Fibroblast of skin of scalp (primary cell): Measurements from ENCODE around the gene SCARF1.
A peak's percentile ranks its signal among the peaks of the same experiment; 100 is the strongest.

Experiments
- DNase-seq: peaks from one replicate; pipeline ENCODE4 v3.0.0-alpha.2; 2013

SCARF1 gene

DNA sequence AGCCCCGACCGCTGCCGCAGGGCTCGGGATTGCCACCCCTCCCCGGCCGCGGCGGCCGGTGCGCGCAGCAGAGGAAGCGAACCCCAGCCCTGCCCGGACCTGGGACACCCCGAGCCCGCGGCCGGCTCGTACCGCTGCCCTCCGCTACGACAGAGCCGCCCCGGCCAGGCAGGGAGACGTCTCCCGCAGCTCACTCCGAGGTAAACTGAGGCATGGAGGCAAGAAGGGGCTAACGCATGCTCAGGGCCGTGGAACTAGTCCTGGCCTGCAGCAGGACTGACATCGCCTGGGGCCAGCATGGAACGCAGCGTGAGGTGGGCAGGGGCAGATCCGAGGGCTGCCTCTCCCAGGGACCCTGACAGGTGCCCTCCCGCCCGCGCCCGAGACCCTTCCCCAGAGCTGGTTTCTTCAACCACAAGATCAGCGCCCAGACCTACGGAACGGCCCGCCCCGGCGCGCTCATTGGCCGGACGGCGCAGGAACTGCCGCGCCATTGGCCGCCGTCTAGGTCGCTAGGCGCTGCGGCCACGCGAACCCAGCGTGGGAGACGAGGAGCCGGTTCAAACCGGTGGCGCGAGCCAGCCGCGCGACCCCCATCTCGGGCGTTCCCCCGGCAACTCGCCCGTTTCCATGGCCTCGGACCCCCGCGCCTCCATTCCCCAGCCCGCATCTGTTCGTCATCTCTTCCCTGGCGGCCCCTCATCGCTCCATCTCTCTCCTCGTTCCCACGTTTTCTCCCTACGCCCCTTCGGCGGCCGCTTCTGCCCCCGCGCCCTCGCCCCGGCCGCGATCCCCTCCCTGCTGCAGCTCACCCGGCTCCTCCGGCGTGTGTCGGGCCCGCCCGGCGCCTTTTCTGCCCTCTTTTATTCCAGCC, 17.3 kb downstream of the SCARF1 start, which contains the start of gene SLC43A2:
TSS of gene SLC43A2 (minus strand) at position 853 of the 874 bp plus-strand sequence. CDS start 960 bp downstream, outside the sequence.
- peak; percentile 76 for DNase-seq

GRCh38 chr17:1627182-1627981, 18.1 kb downstream of the SCARF1 start:
- DNase-seq = no peak

- no peak for DNase-seq
Measured at GRCh38 chr17:1626333-1626732, 19.2 kb downstream of the SCARF1 start.

- DNase-seq = no peak
Measured at GRCh38 chr17:1625581-1625980, 20.0 kb downstream of the SCARF1 start.

GRCh38 chr17:1625053-1625452, 20.5 kb downstream of the SCARF1 start:
- no peak for DNase-seq

DNA sequence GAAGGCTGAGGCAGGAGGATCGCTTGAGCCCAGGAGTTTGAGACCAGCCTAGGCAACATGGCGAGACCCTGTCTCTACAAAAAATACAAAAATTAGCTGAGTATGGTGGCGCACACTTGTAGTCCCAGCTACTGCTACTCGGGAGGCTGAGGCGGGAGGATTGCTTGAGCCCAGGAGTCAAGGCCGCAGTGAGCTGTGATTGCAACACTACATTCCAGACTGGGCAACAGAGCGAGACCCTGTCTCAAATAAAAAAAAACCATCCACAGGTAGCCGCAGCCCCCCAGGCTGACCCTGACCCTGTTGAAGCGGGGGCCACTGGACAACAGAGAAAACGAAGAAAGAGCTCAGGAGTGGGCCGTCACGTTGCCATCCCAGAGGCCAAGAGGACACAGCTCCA, 20.9 kb downstream of the SCARF1 start:
- no peak for DNase-seq

DNA sequence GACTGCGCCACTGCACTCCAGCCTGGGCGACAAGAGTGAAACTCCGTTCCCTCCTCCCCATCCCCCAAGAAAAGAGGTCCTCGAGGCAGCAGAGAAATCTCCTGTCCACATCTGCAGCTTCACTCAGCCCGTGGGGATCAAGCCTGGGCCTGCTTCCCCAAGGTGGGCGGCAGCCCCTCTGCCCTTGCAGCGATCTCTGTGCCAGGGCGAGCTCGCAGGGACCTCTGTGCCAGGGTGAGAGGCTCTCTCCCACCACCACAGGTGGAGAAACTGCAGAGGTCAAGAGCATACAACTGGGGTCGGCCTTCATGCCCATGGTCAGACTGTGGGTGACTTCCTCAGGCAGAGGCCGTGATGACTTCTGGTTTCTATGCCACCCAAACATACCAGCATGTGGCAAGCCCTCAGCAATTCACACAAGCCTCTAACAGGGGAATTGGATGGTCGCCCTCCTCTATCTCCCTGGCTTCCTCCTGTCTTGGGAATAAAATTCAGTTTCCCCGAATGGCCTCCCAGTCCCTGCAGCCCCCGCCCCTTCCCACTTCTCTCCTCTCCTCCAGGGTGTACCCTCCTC, 22.4 kb downstream of the SCARF1 start:
- DNase-seq = no peak

GRCh38 chr17:1621273-1621954, 24.1 kb downstream of the SCARF1 start:
- no peak for DNase-seq

DNA sequence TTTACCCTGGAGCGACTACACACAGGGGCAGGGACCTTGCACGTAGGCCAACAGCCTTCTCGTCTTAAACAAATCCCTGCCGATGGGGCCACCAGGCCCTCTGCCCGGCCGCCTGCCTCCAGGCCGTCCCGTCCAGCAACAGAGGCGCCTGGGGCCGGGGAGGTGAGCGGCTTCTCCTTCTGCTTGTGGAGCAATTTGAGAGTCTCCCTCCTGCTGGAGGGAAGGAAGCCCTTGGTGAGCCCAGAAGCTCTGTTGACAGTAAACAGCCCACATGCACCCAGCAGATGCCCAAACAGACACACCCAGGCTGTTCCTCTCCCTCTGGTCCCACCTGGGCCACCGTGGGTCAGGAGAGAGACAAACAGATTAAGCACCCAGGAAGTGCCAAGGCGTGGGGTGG, 25.0 kb downstream of the SCARF1 start:
- DNase-seq = no peak

DNA sequence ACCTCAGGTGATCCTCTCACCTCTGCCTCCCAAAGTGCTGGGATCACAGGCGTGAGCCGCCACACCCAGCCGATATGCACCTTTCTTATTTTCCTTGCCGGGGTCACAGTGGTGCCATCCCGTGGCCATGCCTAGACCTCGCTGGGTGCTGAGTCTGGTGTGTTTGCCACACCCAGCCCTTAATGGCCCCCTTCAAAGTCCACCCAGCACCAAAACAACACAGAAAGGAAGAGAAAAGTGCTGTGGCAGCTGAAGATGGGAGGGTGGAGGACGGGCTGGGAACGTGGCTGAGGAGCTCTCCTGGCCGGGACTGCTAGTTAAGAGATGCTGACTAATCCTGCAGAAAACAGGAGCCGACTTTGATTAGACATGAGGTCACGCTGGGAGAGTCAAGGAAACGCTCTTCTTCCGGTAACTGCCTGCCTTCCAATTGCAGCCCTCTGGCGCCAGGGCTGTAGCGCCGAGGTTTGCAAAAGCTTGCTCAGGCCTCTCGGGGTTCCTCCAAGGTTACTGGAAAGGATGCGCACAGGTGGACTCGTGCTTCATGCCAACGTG, 27.8 kb downstream of the SCARF1 start:
- peak; percentile 28 for DNase-seq

DNA sequence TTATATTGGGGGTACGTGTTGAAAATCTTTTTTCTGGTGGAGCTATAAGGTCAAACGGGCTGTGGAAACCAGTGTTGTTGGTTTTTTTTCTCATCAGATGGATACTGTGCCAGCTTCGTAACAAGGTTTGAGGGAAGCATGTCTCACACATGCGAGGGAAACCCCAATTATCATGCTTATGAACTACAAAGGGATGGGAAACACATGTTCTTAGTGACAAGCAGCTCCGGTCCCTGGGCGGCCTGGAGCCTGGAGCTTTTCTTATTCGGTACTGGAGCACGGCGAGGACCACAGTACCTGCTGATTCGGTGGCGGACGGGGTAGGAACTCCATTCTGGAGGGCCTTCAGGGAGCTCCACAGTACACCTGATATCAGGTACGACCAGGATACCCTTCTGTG, 29.4 kb downstream of the SCARF1 start:
- no peak for DNase-seq

DNA sequence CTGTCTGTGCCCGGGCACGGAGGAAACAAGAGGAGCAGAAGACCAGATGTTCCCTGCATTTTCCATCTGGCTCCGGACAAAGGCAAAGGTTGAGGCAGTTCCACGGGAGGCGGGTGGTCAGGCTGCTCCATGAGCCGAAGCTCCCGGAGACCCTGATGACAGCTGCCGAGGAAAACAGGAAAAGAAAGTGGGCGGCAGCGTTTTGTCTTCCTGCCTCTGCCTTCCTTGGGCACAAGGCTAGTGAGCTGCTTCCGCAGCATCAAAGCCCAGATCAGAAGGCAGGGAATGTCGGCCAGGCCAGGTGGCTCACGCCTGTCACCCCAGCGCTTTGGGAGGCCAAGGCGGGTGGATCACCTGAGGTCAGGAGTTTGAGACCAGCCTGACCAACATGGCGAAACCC, 33.1 kb downstream of the SCARF1 start:
- DNase-seq = no peak

GRCh38 chr17:1611715-1612114, 33.8 kb downstream of the SCARF1 start:
- no peak for DNase-seq

DNA sequence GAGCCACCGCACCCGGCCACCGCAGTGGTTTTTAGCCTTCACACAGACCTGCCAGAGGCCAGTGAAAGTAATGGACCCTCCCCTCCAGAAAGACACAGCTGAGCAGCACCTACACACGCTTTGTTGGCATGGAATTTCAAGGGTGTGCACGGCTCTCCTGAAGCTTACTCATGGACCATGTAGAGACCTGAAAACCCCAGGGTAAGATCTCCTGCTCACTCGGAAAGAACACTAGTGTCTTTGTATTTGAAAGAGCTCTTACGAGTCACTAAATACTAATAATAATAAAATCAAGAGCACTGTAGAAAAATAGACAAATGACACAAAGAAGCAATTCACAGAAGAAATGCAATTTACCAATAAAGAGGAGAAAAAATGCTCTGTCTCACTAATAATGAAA, 36.9 kb downstream of the SCARF1 start:
- no peak for DNase-seq

- no peak for DNase-seq
Measured at GRCh38 chr17:1607971-1608320, 37.6 kb downstream of the SCARF1 start.

- DNase-seq = no peak
Measured at GRCh38 chr17:1606352-1606985, 39.1 kb downstream of the SCARF1 start.

- no peak for DNase-seq
Measured at GRCh38 chr17:1605681-1606351, 39.7 kb downstream of the SCARF1 start.

DNA sequence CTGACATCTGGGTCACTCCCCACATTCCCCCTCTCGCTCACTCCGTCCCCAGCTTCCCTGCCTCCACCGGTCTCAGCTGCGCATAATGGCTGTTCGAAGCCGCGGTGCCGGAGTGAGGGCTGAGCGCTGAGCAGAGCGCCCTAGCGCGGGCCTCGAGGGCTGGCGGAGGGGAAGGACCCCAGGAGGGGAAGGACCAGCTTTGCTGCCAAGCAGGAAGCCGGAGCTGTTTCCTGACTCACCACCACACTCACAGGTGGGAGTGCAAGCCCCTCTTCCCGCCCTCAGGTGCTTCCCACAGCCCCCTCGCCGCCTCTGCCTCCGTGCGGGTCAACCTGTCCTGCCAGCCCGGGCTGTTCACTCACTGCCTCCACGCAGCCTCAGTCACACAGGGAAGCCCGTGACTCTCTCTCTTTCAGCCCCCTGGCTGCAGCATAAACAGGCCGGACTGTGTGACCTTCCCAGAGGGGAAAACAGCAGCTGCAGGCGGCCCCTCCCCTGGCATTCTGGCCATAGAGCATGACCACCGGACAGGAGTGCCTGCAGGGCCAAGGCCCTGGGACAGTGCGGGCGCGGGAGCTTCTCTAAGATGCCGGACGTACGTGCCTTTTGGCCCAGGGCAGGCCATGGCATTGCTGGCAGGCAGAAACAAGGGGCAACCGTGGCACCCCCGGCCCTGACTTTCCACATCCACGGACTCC, 40.6 kb downstream of the SCARF1 start:
- DNase-seq = no peak

DNA sequence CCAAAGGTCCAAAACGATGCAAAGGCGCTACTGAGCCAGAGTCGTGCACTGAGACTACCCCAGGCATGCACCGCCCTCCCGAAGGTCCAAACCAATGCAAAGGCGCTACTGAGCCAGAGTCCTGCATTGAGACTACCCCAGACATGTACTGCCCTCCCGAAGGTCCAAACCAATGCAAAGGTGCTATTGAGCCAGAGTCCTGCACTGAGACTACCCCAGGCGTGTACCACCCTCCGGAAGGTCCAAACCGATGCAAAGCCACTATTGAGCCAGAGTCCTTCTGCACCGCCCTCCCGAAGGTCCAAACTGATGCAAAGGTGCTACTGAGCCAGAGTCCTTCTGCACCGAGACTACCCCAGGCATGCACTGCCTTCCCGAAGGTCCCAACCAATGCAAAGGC, 44.0 kb downstream of the SCARF1 start:
- no peak for DNase-seq

GRCh38 chr17:1598399-1599095, 47.0 kb downstream of the SCARF1 start:
- no peak for DNase-seq
